ENCODE data around the gene TAS2R39.

TAS2R39 gene

GRCh38 chr7:143221286-143221685 is 38.1 kb downstream of the TAS2R39 start:
- Histone ChIP-seq H3K9me3 (no peaks in the 10 kb centered on the region), H3K27me3 (peaks cover 13% of the 10 kb centered on the region), H3K4me1 (no peaks in the 10 kb centered on the region), H3K4me3 (ENCODE audit: low read depth, low read length) (no peak overlapping the region), H3K36me3 (no peaks in the 10 kb centered on the region)
- no peak for TF ChIP-seq CTCF (IDR thresholded peaks at IDR 0.05; ENCODE audit: low read depth, low read length)
- no peak for DNase-seq

GRCh38 chr7:143221737-143222136 is 38.5 kb downstream of the TAS2R39 start, which contains the start of gene TAS2R40:
TSS of gene TAS2R40 (plus strand) at chr7:143222037. CDS start at chr7:143222079, 42 bp downstream.
- no peak for DNase-seq
- TF ChIP-seq CTCF (IDR thresholded peaks at IDR 0.05; ENCODE audit: low read depth, low read length): no peak
- Histone ChIP-seq H3K36me3 (no peaks in the 10 kb centered on the region), H3K27me3 (peaks cover 13% of the 10 kb centered on the region), H3K4me3 (ENCODE audit: low read depth, low read length) (no peak within 1 kb of the TSS), H3K9me3 (no peaks in the 10 kb centered on the region), H3K4me1 (no peaks in the 10 kb centered on the region)

- no peak for DNase-seq
- TF ChIP-seq CTCF (IDR thresholded peaks at IDR 0.05; ENCODE audit: low read depth, low read length): no peak
- no peaks in the 10 kb centered on the region for H3K9me3 ChIP-seq
- peaks cover 13% of the 10 kb centered on the region for H3K27me3 ChIP-seq
- no peak overlapping the region for H3K4me3 ChIP-seq (ENCODE audit: low read depth, low read length)
- H3K4me1 ChIP-seq: no peaks in the 10 kb centered on the region
- H3K36me3 ChIP-seq: no peaks in the 10 kb centered on the region
Measured at GRCh38 chr7:143222782-143223181, 39.6 kb downstream of the TAS2R39 start.

- no peak for TF ChIP-seq CTCF (IDR thresholded peaks at IDR 0.05; ENCODE audit: low read depth, low read length)
- no peaks in the 10 kb centered on the region for H3K9me3 ChIP-seq
- no peak for DNase-seq
Measured at GRCh38 chr7:143223784-143224183, 40.6 kb downstream of the TAS2R39 start.

GRCh38 chr7:143225047-143225446 is 41.8 kb downstream of the TAS2R39 start:
- Histone ChIP-seq H3K27me3 (peaks cover 13% of the 10 kb centered on the region), H3K9me3 (no peaks in the 10 kb centered on the region), H3K4me1 (no peaks in the 10 kb centered on the region), H3K4me3 (ENCODE audit: low read depth, low read length) (no peak overlapping the region), H3K36me3 (no peaks in the 10 kb centered on the region)
- TF ChIP-seq CTCF (IDR thresholded peaks at IDR 0.05; ENCODE audit: low read depth, low read length): no peak
- no peak for DNase-seq

More at GRCh38 chr7:143223784-143224183, 40.6 kb downstream of the TAS2R39 start:
- Histone ChIP-seq H3K27me3 (peaks cover 13% of the 10 kb centered on the region), H3K4me1 (no peaks in the 10 kb centered on the region), H3K36me3 (no peaks in the 10 kb centered on the region), H3K4me3 (ENCODE audit: low read depth, low read length) (no peak overlapping the region)

- Histone ChIP-seq H3K9me3 (no peaks in the 10 kb centered on the region), H3K4me3 (ENCODE audit: low read depth, low read length) (no peak overlapping the region), H3K36me3 (no peaks in the 10 kb centered on the region), H3K27me3 (peaks cover 11% of the 10 kb centered on the region), H3K4me1 (no peaks in the 10 kb centered on the region)
- no peak for TF ChIP-seq CTCF (IDR thresholded peaks at IDR 0.05; ENCODE audit: low read depth, low read length)
- no peak for DNase-seq
Measured at GRCh38 chr7:143227806-143228205, 44.6 kb downstream of the TAS2R39 start.

Measured in BE2C (cell line).